Measurements from ENCODE around the gene SSU72.

DNA sequence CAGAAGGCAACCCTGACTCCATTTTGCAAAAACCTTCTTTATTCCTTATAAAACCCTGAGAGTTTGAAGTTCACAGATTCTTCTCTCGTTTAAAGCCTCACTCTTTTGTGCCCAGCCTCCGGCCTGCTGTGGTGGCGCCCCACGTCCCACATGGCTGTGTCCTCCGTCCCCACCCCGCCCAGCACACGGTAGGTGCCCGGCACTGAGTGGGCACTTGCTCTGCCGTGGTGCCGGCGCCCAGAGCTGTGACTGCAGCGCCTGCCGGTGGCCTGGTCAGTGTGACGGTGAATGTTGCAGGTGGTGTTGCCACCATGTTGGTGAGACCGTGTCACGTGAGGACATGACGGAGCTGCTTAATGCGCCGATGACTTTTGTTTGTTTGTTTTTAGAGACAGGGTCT, 53.3 kb downstream of the SSU72 start:
- TF ChIP-seq, protein P1, sequence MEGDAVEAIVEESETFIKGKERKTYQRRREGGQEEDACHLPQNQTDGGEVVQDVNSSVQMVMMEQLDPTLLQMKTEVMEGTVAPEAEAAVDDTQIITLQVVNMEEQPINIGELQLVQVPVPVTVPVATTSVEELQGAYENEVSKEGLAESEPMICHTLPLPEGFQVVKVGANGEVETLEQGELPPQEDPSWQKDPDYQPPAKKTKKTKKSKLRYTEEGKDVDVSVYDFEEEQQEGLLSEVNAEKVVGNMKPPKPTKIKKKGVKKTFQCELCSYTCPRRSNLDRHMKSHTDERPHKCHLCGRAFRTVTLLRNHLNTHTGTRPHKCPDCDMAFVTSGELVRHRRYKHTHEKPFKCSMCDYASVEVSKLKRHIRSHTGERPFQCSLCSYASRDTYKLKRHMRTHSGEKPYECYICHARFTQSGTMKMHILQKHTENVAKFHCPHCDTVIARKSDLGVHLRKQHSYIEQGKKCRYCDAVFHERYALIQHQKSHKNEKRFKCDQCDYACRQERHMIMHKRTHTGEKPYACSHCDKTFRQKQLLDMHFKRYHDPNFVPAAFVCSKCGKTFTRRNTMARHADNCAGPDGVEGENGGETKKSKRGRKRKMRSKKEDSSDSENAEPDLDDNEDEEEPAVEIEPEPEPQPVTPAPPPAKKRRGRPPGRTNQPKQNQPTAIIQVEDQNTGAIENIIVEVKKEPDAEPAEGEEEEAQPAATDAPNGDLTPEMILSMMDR (conservative IDR thresholded peaks at IDR 0.05; ENCODE audit: low read length), result no peak
- no peak for TF ChIP-seq EZH2phosphoT487 (IDR thresholded peaks at IDR 0.05; ENCODE audit: borderline replicate concordance)

Data from Loucy (cell line).